ENCODE data around the gene ZBTB25.
A peak's percentile ranks its signal among the peaks of the same experiment; 100 is the strongest.

ZBTB25 gene

GRCh38 chr14:64515053-64515452, 11.4 kb upstream of the ZBTB25 start:
- DNase-seq: no peak

- no peak for DNase-seq
These were observed 9.6 kb upstream of the ZBTB25 start for GRCh38 chr14:64513271-64513670.

GRCh38 chr14:64510825-64511671, 7.4 kb upstream of the ZBTB25 start:
- peak; percentile 65 for DNase-seq

GRCh38 chr14:64509036-64509435, 5.4 kb upstream of the ZBTB25 start:
- DNase-seq: no peak

GRCh38 chr14:64508215-64508776, 4.7 kb upstream of the ZBTB25 start:
- no peak for DNase-seq

GRCh38 chr14:64507376-64508156, 3.9 kb upstream of the ZBTB25 start:
- DNase-seq: no peak

- DNase-seq: no peak
These were observed 3.1 kb upstream of the ZBTB25 start for GRCh38 chr14:64506721-64507120.

- DNase-seq: peak; percentile 87
These were observed 1.5 kb upstream of the ZBTB25 start for GRCh38 chr14:64504897-64505794.

- peak; percentile 88 for DNase-seq
These were observed 765 bp upstream of the ZBTB25 start, which contains the start of gene ZBTB1 for GRCh38 chr14:64504310-64504896. Gene ZBTB1, plus strand, starts transcription at chr14:64504770. Its CDS starts 16,735 bp downstream, at chr14:64521505.

GRCh38 chr14:64502887-64503433, 678 bp downstream of the ZBTB25 start:
- DNase-seq: peak; percentile 30

GRCh38 chr14:64502456-64502855, 1.2 kb downstream of the ZBTB25 start:
- DNase-seq: peak; percentile 29

GRCh38 chr14:64501411-64502171, 2.0 kb downstream of the ZBTB25 start:
- DNase-seq: peak; percentile 51

- no peak for DNase-seq
These were observed 3.5 kb downstream of the ZBTB25 start for GRCh38 chr14:64500088-64500487.

GRCh38 chr14:64496764-64497163, 6.9 kb downstream of the ZBTB25 start:
- no peak for DNase-seq

- no peak for DNase-seq
These were observed 8.4 kb downstream of the ZBTB25 start for GRCh38 chr14:64495252-64495651.

- DNase-seq: no peak
These were observed 10.2 kb downstream of the ZBTB25 start for GRCh38 chr14:64493455-64493854.

GRCh38 chr14:64491637-64492036, 12.0 kb downstream of the ZBTB25 start:
- DNase-seq: no peak

- no peak for DNase-seq
These were observed 15.0 kb downstream of the ZBTB25 start for GRCh38 chr14:64488590-64489099.

- peak; percentile 33 for DNase-seq
These were observed 24.9 kb downstream of the ZBTB25 start for GRCh38 chr14:64478634-64479250.

GRCh38 chr14:64476438-64476837, 27.2 kb downstream of the ZBTB25 start:
- no peak for DNase-seq

All from central memory CD4-positive, alpha-beta T cell (primary cell).